NCI-H2029 treated with DMSO at 0.1 percent for 48 hours (cell line): Measurements from ENCODE around the gene STARD9.
"Not testable (repeated sequence)": the region's sequence is repeated elsewhere in the genome, so short reads cannot be mapped to it uniquely, and the experiment has no call there.

Experiments used
- DNase-seq: peaks from one replicate; lab custom pipeline; 2025; lab: John Stamatoyannopoulos, UW

The STARD9 gene

DNA sequence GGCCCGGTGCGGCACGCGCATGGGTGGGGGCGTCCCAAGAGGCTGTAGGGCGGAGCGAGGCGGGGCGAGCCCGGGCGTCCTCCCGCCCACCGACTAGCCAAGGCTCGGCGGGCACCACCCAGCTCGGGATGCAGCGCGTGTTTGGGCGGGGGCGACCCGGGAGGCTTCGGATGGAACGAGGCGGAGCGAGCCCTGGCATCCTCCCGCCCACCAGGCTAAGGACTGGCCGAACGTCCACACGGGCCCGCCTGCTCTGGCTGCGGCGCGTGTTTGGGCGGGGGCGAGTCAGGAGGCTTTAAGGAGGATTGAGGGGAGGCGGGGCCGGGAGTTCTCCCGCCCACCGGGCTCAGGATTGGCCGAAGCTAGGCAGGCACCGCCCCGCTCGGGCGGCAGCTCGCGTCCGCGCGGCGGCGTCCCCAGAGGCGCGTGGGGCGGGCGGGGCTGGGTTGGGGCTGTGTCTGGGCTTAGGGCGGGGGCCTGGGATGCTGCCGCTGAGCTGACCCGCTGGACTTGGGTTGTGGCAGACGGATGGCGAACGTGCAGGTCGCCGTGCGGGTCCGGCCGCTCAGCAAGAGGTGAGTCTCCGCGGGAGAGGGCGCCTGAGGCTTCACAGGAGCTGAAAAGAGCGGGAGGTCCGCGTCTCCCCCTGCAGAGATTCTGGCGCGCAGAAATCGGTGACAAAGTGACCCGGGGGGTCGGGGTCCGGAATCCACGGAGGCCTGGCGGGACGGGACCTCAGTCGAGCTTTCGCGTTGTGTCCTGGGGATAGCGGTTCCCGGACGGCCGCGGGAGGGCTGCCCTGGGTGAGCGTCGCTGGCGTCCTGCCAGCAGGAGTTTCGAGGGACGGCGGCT, at the start of gene STARD9:
Gene STARD9, plus strand, starts transcription at position 419 of the 852 bp plus-strand sequence. Its CDS starts 110 bp downstream, at position 529.
- peak; percentile 54 for DNase-seq

DNA sequence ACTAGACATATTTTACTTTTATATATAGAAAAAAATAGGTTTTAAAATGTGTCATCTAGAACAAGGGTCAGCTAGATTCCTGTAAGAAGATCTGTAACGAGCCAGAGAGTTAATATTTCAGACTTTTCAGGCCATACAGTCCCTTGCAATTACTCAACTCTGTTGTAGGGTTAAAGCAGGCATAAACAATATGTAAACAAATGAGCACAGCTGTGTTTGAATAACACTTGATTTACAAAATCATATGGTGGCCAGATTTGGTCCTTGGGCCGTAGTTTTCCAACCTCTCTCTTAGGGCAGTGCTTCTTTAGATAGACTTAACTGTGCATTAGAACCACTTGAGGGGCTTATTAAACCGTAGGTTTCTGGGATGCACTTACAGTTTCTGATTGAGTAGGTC, 46.4 kb upstream of the STARD9 start:
- no peak for DNase-seq

DNA sequence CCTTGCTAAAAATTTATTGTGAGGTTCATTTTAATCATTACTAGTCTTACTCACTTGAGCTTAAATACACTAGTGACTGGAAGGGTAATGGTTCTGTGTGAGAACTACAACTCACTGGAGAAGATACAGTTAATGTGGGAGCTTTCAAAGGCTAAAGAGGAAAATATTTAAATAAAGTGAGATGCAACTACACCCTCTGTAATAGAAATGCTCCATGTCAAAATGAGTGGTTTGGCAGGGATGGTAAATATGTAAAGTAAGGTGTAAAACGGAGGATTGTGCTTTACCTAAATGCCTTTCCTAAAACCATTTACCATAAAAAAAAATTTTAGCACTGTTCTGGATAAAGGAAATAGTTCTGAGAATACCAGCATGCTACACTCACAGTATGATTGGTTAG, 42.2 kb upstream of the STARD9 start:
- no peak for DNase-seq

DNA sequence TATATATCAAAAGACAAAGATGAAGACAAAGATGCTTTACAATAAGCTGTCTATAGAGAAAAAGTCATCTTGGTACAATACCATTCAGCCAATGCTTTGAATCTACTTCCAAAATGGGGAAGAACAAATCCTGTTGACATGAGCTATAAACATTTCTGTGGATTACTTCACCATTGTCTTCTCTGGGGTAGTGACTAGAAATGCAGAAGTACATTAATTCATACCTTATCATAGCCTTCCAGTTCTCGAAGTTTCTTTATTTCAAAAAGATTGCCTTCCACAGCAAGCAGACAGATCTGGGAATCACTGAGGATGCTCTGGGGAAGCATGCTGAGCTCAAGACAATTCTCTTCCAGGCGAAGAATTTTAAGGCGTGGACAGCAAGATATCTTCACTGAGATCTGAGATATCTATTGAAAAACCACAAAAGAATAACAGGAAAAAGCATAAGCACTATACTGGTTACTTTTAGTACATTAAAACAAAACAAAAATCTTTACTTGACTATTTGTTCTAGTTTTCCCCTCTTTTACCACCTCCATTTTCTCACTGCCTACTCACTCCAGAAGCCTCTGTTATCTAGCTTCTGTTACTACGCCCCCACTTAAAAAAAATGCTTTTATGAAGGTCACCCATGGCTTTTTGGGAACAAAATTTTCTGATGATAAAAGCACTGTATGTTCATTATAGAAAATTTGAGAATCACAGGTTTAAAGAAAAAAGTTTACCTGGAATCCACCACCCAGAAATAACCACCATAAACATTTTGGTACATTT, 30.4 kb upstream of the STARD9 start:
- DNase-seq = no peak

DNA sequence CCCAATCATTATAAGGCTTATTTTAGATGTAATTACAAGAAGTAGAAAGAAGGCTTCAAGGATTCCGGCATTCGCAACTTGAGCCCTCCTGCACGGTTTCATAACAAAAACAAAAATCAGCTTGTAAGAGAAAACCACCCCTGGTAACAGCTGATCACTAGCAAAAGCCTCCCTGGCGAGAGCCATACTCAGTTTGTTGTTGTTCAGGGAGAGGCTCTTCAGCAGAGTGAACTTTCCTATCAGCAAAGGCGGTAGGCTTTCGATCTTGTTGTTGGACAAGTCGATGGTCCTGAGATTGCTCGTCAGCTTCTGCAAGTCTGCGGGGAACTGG, 27.5 kb upstream of the STARD9 start:
- DNase-seq = no peak

DNA sequence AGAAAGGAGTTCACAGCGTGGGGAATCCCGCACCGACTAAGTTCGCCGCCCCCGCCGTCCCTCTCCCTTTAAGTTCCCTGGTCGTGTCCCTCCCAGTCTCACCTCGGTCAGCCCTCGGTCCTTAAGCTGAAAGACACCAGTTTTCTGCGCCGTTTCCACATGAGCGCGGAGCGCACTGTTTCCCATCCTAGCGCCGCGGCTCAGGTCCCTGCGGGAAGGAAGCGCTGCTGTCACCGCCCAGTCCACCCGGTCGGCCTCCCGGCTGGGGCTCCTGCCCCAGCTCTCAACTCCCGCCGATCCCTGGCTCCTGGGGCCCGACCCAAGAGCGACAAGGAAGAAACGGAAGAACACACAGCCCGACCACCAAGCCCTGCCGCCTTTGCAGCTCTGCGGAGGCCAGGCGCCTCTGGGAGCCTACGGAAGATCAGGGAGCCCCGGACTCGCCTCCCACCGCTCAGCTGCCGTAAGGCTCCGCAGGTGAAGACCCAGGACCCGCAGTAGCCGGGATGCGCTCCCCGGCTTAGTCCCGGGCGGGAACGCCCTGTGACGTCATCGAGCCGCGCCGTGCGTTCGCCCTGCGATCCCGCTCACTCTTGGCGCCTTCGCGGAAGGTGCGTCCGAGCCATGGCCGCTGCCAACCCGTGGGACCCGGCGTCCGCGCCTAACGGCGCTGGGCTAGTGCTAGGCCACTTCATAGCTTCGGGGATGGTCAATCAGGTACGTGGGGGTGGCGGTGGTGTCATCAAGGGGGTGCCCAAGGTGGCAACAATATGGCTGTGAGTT, 27.0 kb upstream of the STARD9 start, which contains the start of the genes HAUS2 and LRRC57:
Gene HAUS2, plus strand, starts transcription at position 590 of the 783 bp plus-strand sequence. Its CDS starts 35 bp downstream, at position 625.
Gene LRRC57, minus strand, starts transcription at position 545 of the 783 bp plus-strand sequence. Its CDS starts 359 bp downstream, at position 186.
- no peak for DNase-seq

DNA sequence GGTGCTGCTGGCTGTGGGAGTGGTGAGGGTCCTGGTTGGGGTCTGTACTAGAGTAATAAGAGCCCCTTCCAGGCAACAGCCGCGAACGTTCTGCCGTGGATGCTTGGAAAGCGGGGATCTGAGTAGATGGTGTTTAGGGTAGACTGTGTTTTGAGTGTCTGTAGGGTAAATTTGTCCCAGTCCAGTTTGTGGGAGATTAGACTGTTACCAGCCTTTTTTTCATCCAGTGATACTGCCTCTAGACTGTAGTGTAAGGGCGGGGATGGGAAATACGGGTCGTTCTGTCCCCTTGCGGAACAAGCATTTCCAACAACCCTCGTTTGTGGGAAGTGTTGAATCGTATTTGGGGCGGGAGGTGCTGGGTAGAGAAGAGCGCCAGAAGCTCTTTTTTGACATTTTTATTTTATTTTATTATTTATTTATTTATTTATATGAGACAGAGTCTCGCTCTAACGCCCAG, 26.3 kb upstream of the STARD9 start:
- no peak for DNase-seq

DNA sequence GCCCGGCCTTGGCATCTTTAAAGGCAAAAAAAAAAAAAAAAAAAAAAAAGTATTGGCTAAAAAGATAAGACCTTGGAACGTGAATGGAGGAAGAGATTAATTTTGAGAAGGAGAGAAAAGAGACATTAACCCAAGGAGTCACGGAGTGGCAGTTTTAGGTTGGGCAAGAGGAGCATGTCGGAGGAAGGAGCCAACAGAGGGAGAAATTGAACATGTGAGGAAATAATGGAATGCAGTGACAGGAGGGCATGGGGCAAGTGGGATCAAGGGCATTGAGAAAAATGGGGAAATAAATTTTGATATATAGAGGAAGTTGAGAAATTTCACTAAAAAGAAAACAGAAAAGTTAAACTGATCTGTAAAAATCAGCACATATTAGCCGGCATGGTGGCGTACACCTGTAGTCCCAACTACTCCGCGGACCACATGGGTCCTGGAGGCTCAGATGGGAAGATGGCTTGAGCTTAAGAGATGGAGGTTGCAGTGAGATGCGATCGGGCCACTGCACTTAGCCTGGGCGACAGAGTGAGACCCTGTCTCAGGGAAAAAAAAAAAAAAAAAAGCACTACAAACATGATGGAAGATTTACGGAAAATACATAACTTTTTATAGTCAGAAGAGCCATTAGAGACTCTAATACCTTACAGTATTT, 25.5 kb upstream of the STARD9 start:
- no peak for DNase-seq

DNA sequence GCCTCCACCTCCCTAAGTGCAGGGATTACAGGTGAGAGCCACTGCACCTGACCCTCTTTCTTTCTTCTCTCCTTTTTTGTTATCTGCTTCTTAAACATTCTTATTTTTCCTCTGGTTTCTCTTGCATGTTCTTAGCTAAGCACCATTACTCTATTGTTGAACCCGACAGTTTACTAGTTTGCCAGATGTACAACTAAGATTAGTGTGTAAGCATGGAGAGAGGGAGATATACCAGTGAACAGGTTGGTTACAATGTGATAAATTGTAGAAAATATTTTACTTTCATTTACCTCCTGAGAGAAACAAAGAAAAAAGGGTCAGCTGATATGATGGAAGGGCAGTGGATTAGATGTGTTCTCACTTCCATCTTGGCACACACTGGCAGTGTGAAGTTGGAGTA, 21.9 kb upstream of the STARD9 start:
- DNase-seq = no peak

DNA sequence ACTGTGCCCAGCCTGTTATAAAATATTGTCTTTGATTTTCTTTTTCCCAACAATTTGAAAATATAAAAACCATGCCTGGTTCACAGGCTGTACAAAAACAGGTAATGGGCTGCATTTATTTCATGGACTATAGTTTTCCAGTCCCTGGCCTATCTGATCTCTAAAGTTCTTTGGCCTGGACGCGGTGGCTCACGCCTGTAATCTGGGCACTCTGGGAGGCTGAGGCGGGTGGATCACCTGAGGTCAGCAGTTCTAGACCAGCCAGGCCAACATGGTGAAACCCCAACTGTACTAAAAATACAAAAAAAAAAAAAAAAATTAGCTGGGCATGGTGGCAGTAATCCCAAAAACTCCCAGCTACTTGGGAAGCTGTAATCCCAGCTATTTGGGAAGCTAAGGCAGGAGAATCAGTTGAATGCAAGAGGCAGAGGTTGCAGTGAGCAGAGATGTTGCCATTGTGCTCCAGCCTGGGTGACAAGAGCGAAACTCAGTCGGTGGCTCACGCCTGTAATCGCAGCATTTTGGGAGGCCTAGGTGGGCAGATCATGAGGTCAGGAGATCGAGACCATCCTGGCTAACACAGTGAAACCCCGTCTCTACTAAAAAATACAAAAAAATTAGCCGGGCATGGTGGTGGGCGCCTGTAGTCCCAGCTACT, 18.7 kb upstream of the STARD9 start:
- DNase-seq = not testable (repeated sequence)

DNA sequence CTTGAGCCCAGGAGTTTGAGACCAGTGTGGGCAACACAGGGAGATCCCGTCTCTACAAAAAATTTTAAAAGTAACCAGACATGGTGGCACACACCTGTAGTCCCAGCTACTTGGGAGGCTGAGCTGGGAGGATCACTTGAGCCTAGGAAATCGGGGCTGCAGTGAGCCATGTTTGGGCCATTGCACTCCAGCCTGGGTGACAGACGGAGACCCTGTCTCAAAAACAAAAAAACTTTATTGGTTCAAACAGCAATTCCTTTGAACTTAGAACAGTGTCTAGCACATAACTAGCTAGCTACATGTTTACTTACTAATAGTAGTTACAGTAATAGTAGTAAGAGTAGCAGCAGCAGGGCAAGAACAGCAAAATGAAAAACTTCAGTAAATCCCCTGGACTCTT, 16.7 kb upstream of the STARD9 start:
- no peak for DNase-seq

DNA sequence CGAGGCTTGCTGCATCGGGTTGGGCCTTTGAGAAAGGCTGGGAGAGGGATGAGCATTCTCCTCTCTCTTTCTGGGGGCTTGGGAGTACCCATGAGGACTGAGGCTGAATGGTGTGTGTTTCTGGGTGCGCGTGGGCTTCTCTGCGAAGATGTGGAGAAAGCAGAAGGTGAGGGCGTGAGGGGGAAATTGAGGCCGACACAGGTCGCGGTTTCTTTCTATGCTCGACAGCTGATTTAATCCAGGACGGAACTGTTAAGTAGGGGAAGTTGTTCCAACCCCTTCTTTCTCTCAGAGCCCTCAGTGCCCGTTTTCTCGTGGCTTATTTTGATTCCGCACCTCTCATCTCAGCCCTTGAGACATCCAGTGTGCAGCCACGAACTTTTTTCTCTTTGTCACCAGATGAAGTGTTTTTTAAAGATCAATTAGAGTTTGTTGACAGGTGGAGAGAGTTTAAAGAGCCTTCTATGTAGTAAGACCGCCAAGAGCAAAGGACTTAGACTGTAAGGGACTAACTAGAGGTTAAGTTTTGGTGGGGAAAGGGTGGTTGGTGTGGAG, 711 bp downstream of the STARD9 start:
- DNase-seq = no peak

DNA sequence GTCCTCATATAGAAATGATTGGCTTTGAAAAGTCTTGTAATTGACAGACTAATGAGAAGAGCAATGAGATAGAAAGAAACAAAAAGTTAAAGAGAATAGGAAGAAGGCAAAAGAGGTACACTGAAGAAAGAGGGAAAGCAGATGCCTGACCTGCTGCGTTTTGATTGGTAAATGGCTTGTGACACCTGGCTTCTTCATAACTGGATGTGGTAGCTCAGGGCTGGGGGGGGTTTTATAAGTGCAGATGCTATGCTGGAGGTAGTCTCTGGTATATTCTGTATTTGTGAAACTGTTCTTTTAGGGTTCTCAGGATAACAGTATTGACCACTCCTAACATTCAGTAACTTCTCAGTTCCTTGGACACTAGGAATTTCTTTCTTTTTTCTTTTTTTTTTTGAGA, 1.4 kb downstream of the STARD9 start:
- DNase-seq = no peak

DNA sequence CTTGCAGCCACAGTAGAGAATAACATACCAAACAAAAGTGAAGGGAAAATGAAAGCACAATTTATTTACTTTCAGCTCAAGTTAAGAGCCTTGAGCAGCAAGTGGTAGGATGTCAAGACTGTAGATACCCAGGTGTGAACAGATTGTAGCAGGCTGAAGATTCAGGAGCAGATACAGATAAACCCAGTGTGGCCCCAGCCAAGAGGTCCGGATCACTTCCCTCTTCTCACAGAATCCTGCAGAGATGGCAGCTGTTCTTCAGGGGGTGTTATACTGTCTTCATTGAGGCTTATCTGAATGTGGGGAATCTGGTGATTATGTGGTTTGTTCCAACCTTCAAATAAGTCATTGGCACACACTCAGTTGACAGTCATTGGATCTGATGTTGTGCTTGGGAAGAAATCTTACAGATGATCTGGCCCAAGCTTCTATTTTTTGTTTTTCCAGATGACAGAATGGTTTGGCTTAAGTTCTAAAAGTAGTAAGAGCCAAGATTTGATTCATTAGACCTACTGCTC, 2.2 kb downstream of the STARD9 start:
- DNase-seq = no peak

DNA sequence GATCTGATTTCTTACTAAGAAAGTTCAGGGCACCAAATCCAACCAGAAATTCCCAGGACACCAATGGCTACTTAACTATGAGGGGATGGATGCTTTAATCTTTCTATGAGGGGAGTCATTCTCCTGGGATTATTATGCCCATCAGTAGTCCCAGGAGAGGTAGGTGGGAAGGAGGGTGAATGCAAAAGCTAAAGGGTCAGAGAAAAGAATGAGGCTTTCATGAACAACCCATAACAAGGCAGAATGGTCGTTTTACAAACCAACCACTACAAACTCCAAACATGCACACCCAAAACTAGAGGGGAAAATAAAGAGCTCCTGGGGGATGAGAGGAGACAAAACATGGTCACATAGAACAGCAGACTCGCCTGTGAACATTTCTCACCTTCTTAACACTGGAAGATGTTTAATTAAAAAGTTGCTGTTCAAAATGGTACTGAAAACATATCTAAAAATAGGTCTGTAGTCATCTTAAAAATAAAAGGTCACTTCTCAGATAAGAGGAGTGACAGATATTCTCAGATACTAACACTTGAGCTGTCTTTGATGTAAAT, 3.7 kb downstream of the STARD9 start:
- no peak for DNase-seq

DNA sequence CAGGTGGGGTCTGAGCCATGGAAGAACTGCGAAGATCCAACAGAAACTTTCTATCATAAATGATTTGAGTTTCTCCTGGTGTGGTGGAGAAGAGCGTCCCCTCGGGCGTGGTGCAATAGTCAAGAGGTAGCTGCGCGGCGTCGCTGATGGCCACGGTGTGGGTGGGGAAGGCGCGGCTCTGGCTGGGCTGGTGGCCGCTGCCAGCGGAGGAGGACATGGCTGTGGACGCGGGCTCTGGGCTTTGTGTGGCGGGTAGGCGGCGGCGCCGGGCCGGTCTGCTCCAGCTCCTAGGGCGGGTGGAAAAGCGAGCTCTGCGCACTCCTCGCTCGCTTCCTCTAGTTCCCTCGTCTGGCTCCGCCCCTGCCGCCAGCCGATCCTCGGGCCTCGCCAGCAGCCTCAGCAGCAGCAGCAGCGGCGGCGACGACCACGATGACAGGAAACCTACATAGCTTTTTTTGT, 5.9 kb downstream of the STARD9 start:
- peak; percentile 11 for DNase-seq

DNA sequence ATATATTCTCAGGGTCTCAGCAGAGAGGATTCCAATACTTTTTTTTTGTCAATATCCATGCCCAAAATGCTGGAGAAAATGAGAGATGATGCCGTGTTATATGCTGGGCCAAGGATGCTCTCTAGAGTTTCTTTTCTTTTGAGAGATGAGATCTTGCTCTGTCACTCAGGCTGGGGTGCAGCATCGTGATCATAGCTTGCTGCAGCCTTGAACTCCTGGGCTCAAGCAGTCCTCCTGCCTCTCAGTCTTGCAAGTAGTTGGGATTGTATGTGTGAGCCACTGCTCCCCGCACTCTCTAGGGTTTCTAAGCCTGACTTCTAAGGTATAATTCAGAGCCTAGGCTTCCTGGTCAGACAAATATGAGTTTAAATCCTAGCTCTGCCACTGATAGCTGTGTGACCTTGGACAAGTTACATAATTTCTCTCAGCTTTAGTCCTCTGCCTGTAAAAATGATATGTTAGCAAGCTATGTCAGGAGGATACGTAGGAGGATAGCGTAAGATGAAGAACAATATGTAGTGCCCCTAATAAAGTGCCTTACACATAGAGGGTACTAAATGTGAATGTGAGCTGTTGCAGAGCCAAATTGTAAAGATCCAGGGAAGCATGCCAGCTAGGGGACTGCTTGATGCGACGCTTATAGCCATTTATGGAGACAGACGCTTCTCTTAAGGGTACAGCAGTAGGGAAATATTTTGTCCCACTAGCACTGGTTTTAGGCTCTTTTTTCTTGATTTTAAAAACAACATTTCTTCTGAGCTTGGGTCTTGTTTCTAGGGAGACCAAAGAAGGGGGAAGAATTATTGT, 7.4 kb downstream of the STARD9 start:
- DNase-seq = no peak

DNA sequence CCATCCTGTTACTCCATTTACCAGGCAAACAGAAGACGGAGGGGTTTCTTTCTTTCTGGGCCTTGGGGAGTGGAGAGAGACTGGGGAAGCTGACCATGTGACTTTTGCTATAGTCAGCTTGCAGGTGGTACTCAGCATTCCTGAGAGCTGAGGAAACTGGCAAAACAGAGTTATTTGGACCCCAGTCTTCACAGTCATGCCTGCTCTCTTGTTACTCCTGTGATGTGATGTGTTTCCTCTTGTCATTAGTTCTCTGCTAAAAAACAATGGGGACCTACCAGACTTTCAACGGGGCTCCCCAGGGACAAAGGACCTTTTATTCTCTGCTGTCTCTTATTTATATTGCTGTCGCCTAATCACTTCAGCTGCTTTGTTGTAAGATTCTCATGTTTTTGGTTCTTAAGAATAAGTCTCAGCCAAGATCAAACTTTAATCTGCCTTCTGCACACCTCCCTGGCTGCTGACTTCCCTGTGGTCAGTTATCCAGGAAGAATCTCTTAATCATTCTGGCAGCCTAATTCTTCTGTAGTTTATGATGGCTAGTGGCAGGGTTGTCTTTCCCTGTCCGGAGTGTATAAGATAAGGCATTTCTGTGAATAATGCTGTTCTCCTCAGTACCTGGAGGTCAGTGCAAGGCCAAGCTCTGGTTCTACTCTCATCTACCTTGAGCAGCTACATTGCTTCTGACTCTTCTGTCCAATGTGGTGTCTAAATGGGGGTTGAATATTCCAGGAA, 8.8 kb downstream of the STARD9 start:
- no peak for DNase-seq
